ENCODE results near the gene GLDC.
A peak's percentile ranks its signal among the peaks of the same experiment; 100 is the strongest.
"Not testable (repeated sequence)": the region's sequence is repeated elsewhere in the genome, so short reads cannot be mapped to it uniquely, and the experiment has no call there.

GLDC gene

DNA sequence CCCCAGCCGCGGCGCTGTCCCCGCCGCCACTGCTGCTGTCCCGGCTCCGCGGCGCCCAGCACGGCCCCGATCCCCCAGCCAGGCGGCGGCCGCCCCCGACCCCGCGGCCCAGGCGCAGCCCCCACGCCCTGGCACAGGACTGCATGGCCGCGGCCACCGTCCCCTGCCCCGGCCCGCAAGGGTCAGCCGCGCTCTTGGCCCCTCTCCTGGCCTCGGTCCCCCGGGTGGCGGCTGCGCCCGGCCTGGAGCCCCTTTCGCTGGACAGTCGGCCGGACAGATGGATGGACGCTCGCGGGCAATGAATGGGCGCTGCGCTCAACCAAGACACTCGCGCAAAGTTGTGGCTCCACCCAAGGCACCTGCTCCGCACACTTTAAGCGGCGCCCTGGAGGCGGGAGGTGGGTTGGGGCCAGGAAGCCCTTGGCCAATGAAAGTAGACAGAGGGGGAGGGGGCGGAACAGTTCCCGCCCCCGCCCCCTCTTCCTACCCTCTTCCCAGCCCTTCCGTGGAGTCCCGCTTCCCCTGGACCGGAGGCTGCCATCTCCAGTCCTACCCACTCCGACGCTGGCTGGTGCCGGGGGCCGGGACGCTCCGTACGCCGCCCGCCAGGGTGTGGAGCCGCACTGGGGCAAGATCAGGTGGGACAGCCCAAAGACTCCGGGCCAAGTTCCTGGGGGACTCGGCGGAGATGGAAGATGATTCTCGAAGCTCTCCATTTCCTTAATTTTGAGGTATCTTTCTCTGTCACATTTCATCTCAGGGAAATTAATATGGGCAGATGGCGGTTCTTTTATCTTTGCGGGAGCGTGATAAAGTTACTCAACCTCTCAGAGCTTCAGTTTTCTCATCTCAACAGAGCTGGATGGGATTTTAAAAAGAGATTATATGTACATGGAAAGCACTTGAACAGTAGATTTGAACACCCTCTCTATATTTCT lies at the start of gene GLDC:
TSS of gene GLDC (minus strand) at position 375 of the 938 bp plus-strand sequence. CDS start at position 145, 230 bp downstream.
- DNase-seq (ENCODE audit: low read depth in 3 of 3), result peak in 1 of 3 experiments; percentile 58

DNA sequence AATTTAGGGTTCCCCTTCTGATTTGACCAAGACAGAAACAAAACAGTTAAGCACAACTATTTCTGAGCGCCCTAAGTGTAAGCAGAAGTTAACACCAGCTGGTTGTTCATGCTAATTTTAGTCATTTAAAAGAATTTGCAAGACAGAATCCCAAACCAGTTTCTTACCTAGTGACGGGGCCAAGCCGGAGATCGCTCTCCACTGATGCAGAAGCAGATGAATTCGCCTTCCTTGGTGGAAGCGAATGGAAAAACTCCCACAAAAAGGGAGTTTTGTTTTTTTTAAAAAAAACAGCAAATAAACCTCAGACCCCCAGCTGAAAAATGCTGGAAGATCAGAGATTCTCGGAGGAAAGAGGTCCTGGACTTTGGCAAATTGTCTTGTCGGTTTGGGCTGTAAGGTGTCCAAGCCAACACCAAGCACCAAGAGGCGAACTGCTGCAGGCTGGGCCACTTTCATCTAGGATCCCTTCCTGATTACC lies 47.4 kb upstream of the GLDC start:
- no peak for DNase-seq (ENCODE audit: low read depth in 3 of 3)

DNA sequence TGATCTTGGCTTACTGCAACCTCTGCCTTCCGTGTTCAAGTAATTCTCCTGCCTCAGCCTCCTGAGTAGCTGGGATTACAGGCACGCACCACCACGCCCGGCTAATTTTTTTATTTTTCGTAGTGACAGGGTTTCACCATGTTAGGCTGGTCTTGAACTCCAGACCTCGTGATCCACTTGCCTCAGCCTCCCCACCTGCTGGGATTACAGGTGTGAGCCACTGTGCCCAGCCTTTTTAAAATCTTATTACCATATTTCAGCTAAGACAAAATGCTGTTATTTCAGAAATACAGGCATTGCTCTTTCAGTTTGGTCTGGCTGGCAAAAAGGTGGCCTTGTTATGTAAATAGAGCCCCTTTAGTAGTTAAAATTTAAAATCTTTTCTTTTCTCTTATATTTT lies 46.9 kb upstream of the GLDC start:
- DNase-seq (ENCODE audit: low read depth in 3 of 3), result no peak

DNA sequence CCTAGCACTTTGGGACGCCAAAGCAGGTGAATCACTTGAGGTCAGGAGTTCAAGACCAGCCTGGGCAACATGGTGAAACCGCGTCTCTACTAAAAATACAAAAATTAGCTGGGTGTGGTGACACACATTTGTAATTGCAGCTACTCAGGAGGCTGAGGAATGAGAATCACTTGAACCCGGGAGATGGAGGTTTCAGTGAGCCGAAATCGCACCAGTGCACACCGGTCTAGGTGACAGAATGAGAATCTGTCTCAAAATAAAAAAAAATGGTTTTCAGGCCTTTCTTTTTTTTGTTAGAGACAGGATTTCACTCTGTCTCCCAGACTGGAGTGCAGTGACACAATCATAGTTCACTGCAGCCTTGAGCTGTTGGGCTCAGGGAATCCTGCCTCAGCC lies 45.1 kb upstream of the GLDC start:
- DNase-seq (ENCODE audit: low read depth in 3 of 3), result not testable (repeated sequence)

DNA sequence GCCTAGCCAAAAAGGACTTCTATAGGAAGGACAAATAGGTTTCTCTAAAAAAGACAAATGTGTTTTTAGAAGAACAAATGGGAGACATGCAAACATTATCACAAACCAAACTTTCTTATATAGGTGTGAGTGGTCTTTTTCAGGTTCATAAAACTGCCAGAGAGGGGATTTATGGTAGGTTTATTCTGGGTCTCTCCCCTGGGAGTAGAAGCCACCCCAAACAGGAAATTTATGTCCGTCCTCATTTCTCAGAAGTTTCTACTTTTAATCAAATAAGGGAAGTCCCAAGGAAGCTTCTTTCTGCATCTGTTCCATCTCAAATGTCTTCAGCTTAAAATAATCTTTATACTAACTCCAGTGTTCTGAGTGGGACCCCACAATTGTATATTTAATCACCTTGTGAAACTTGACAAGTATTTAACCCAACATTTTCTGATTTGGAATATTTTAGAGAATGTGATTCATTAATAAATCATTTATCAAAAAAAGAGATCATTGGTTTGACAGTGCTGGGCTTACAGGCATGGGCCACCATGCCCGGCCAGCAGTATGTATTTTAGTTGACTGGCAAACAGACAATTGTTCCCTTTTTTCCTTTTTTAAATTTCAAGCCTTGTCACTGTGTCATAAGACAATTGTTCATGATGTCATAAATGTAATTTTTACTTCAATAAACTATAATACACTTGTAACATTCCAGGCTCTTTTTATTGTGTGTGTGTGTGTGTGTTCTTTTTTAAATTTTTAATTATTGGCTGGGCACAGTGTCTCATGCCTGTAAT lies 44.6 kb upstream of the GLDC start:
- no peak for DNase-seq (ENCODE audit: low read depth in 3 of 3)

DNA sequence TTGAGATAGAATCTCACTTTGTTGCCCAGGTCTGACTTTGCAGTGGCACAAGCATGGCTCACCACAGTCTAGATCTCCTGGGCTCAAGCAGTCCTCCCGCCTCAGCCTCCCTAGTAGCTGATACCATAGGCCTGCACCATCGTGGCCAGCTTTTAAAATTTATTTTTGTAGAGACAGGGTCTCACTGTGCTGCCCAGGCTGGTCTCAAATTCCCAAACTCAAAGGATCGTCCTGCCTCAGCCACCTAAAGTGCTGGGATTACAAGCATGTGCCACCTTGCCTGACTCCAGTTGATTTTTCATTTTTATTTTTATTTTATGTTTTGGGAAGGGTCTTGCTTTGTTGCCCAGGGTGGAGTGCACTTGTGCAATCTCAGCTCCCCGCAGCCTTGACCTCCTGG lies 41.7 kb upstream of the GLDC start:
- DNase-seq (ENCODE audit: low read depth in 3 of 3), result no peak

DNA sequence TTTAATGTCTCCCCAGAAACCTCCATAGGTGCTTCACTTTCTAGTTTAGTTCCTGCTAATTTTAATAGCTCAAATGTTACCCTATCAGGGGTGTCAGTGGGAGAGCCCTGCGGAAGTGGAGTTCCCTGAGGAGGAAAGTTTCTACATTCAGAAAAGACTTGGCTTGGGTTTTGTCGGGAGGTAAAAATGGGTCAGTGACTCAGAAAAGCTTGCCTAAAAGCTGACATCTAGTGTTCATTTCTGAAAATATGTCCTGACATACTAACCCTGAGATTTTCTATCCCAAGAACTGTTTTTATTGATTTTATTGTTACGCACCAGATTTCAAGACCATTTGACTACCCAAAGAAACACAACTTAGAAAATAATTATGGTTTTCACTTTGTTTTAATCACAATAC lies 40.9 kb upstream of the GLDC start:
- DNase-seq (ENCODE audit: low read depth in 3 of 3), result no peak

DNA sequence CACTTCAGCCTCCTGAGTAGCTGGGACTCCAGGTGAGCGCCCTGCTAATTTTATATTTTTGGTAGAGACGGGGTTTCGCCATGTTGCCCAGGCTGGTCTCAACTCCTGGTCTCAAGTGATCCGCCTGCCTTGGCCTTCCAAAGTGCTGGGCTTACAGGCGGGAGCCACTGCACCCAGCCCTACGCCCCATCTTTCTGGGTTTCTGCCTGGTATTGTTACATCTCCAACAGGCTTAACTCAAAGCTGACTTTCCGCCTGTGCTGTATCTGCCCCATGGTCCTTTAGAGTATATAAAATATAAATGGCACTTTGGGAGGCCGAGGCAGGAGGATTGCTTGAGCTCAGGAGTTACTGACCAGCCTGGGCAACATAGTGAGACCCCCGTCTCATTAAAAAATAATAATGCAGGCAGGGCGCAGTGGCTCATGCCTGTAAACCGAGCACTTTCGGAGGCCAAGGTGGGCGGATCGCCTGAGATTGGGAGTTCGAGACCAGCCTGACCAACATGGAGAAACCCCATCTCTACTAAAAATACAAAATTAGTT lies 36.5 kb upstream of the GLDC start:
- peak in 1 of 3 experiments; percentile 2 for DNase-seq (ENCODE audit: low read depth in 3 of 3)

DNA sequence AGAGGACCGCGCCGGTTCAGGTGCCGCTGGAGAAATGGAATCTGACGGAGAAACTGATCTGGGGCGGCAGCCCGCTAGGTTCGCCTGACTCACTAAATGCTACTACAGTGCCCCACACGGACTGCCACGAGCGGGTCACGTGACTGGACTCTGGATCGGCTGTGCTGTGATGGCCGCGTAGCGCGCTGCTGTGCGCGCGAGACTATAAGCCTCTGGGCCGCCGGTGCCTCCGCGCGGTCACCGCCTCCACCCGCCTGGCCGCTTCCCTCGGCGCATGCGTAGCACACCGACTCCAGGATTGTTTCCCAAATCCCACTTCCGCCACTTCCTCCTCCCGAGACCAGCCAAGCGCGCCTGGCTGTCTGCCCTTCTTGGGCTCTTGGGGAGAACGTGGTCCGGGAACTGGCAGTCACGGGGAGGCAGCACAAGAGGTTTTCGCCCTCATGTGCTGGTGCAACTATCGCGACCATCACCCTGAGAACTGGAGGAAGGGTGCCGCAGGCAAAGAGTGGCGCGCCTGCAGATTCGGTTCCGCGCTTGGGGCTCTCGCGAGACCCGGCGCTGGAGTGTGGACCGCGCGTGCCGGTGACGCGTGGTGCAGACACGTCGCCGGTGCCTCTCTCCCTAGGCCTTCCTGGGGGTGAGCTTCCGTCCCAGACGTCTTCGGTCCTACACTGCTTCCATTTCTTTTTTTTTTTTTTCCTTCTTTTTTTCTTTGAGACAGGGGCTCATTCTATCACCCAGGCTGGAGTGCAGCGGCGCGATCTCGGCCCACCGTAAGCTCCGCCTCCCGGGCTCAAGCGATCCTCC lies 35.8 kb upstream of the GLDC start:
- peak; percentile 83 to 91 (median 84) for DNase-seq (ENCODE audit: low read depth in 3 of 3)

DNA sequence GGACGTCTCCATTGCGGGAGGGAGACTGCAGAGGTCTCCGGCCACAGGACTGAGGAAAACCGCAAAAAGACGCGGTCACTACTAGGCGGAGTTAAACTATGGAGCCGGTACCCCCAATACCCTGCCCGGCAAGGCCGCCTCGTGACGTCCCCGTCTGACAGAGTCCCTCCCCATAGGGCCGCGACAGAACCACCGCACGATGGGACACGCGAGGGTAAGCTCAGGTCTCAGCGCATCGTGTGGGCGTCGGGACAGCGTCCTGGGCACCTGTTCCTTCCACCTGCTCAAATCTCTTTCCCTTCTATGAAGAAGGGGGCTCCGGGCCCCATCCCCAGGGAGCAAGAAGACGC lies 35.2 kb upstream of the GLDC start:
- DNase-seq (ENCODE audit: low read depth in 3 of 3), result peak; percentile 53 to 73 (median 58)

DNA sequence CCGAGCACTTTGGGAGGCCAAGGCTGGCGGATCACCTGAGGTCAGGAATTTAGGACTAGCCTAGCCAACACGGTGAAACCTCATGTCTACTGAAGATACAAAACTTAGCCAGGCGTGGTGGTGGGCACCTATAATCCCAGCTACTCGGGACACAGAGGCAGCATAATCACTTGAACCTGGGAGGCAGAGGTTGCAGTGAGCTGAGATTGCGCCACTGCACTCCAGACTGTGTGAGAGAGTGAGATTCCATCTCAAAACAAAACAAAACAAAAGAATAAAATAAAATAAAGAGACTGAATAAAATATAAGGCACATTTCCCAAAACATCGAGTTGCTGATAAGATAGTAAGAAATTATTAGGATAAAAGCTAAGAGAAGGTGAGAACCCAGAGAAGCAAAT lies 32.3 kb upstream of the GLDC start:
- DNase-seq (ENCODE audit: low read depth in 3 of 3), result no peak

DNA sequence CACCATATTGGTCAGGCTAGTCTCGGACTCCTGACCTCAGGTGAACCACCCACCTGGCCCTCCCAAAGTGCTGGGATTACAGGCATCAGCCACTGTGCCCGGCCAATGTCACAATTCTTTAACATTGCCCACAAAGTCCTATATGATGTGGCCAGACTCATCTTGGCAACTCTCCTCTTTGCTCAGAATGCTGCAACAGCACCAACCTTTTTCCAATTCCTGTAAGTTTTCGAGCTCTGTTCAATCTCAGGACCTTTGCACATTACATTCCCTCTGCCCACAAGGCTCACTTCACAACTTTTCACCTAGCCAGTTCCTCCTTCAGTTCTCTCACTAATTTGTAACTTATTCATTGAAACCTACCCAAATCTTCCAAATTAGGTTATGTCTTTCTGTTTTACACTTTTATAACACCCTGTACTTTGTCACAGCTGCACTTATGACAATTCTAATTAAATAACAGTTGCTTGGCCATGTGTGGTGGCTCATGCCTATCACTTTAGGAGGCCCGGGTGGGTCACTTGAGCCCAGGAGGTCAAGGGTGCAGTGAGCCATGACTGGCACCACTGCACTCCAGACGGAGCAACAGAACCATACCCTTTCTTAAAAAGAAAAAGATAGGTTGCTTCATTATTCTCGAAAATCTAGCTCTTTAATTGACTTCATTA lies 30.9 kb upstream of the GLDC start:
- DNase-seq (ENCODE audit: low read depth in 3 of 3), result no peak

DNA sequence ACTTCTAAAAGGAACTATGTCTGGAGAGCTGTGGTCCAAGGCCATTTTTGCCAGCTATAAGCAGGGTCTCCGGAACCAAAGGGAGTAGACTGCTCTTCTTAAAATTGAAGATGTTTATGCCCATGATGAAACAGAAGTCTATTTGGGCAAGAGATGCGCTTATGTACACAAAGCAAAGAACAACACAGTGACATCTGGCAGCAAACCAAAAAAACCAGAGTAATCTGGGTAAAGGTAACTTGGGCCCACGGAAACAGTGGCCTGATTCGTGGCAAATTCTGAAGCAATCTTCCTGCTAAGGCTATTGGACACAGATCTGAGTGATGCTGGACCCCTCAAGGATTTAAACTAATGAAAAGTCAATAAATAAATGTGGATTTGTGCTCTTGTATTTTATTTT lies 29.7 kb upstream of the GLDC start:
- DNase-seq (ENCODE audit: low read depth in 3 of 3), result no peak

DNA sequence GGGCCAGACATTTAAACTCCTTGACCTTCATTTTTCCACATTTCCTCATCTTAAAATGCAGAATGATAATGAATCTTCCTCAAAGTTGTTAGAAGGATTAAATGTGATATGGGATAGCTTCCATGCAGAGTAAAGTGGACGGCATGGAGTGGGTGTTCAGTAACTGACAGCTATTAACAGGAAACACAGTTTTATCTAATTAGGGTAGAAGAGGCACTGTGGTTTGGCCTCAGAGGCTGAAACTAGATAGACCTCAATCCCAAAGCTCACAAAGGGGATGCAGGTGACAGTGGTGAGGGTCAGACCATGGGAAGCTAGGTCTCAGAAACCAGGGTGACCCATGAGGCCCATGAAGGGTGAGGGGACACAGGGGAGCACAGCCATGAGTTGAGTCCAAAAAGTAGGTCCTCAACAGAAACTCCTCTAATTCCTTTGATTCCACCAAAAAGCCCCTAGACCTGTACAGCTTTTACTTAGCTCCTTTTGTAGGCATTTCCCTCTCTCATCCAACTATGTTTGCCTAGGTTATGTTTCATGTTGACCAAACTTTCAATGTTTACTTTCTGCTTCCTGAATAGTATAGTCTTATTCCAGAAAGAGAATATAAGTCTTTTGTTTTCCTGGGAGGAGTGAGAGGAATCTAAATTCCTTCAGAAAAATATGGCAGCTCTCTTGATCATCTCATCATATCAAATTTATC lies 27.9 kb upstream of the GLDC start:
- no peak for DNase-seq (ENCODE audit: low read depth in 3 of 3)

DNA sequence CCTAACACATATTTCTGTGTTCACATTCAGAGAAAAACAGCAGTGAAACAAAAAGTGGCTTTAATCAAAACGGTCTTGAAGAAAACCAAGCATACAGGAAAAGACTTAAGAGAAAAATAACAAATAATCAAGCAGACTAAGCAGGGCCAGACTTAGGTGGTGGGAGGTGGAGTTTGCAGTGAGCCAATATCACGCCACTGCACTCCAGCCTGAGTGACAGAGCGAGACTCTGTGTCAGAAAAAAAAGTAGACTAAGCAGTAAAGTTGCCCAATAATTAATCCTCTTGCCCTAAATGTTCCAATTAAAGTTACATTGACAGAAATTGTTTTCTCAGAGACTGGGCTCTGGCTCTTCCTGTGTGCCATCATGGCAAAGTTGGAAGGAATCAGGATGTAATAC lies 26.6 kb upstream of the GLDC start:
- DNase-seq (ENCODE audit: low read depth in 3 of 3), result no peak

DNA sequence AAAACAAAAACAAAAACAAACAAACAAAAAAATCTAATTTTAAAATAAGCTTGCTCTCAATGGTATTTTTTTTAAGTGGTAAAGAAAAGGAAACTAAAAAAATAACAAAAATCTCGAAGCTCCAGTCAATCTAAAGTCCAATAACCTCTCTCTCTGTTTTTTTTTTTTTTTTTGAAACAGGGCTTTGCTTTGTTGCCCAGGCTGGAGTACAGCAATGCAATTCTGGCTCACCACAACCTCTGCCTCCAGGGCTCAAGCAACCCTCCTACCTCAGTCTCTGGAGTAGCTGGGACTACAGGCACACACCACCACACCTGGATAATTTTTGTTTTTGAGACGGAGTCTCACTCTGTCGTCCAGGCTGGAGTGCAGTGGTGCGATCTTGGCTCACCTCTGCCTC lies 25.9 kb upstream of the GLDC start:
- no peak for DNase-seq (ENCODE audit: low read depth in 3 of 3)

DNA sequence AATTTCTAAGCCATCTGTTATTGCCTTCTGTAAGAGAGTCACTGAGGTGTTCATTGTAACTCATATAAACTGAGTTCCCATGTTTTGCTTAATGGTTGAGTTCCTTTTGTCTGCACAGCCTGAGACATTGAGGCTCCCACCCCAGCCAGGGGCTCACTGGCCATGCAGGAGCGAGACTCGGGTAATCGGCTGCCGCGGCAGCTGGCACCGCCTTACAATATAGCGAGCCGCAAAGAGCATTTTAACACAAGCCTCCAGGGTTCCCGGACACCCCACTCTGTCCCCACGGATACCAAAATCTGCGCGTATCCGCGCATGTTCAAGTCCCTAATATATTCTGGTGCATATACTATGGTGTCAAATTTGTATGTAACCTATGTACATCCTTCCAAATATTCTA lies 24.4 kb upstream of the GLDC start:
- no peak for DNase-seq (ENCODE audit: low read depth in 3 of 3)

DNA sequence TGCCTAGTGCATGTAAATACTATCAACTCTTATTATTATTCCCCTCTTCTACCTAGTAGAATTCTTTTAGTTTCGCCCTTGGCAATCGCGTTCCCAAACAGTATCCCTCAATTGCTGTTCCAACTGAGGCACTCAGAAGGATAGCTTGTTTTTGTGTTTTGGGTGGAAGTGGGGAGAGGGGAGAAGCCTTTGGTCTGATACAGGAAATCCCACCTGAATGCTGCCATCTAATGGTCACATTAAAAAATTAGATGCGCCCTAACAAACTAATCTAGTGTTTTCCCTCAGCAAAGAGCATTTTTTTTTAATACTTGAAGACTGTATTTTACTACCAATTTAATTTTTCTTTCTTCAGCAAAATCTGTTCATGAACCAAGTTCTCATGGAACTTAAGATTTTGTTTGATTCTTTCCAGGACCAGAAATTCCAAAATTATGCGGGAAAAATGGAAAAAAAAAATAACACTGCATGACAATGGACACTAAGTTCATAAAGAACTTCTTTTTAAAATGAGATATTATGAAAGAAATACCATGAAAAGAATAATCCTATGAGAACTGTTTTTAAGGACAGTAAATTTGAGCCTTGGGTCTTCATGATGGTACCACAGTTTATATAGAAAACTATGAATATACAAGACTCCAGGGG lies 22.2 kb upstream of the GLDC start:
- no peak for DNase-seq (ENCODE audit: low read depth in 3 of 3)

DNA sequence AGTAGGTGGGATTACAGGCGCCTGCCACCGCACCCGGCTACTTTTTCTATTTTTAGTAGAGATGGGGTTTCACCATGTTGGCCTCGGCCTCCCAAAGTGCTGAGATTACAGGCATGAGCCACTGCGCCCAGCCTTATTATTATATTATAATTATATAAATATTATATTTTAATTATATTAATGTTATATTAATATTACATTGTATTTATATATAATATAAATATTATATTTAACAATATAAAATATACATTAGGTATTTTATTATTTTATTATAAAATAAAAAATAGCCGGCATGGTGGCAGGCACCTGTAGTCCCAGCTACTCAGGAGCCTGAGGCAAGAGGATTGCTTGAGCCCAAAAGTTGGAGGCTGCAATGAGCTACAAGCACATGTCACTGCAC lies 21.6 kb upstream of the GLDC start:
- no peak for DNase-seq (ENCODE audit: low read depth in 3 of 3)

DNA sequence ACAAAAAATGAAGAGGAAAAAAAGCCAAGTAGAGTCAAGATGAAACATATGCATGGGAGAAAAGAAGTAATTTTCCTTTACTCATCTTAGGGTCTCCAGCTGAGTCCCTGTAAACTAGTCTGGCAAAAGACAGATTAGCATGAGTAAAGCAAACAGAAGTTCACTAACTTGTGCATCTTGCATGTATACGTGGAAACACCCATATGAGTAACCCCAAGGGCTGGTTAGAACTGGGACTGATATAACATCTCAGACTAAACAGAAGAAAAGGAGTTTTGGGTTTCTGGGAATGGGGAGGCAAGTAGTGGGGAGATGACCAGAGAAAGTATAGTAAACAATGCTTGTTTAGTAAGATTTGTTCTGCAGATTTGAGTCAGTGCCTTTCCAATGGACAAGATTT lies 20.1 kb upstream of the GLDC start:
- no peak for DNase-seq (ENCODE audit: low read depth in 3 of 3)

Data from stimulated activated CD4-positive, alpha-beta T cell treated with anti-CD3 and anti-CD28 coated beads, TNF-alpha, amount 100 ng/mL, for 24 hours (primary cell).